ELR (cell line): ENCODE results near the gene KLC4.
"Not testable (repeated sequence)": the region's sequence is repeated elsewhere in the genome, so short reads cannot be mapped to it uniquely, and the experiment has no call there.

ENCODE experiments used
- DNase-seq: peaks from one replicate; pipeline ENCODE4 v3.0.0-alpha.2; 2015; ENCODE audit warnings: low read depth

Gene KLC4

GRCh38 chr6:43036712-43037111 is 22.7 kb upstream of the KLC4 start:
- no peak for DNase-seq

GRCh38 chr6:43037197-43037596 is 22.2 kb upstream of the KLC4 start:
- no peak for DNase-seq

GRCh38 chr6:43037706-43038105 is 21.7 kb upstream of the KLC4 start:
- no peak for DNase-seq

GRCh38 chr6:43038727-43039126 is 20.7 kb upstream of the KLC4 start:
- DNase-seq, result no peak

GRCh38 chr6:43040542-43041257 is 18.7 kb upstream of the KLC4 start:
- no peak for DNase-seq

DNA sequence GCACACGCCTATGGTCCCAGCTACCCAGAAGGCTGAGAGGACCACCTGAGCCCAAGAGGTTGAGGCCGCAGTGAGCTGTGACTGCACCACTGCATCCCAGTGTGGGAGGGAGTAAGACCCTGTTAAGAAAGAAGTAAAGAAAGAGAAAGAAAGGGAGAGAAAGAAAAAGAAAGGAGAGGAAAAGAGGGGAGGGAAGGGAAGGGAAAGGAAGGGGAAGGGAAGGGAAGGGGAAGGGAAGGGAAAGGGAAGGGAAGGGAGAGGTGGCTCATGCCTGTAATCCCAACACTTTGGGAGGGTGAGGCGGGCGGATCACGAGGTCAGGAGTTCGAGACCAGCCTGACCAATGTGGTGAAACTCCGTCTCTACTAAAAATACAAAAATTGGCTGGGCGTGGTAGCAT is 18.0 kb upstream of the KLC4 start:
- not testable (repeated sequence) for DNase-seq

- no peak for DNase-seq
Observed at GRCh38 chr6:43043310-43043709, 16.1 kb upstream of the KLC4 start.

DNA sequence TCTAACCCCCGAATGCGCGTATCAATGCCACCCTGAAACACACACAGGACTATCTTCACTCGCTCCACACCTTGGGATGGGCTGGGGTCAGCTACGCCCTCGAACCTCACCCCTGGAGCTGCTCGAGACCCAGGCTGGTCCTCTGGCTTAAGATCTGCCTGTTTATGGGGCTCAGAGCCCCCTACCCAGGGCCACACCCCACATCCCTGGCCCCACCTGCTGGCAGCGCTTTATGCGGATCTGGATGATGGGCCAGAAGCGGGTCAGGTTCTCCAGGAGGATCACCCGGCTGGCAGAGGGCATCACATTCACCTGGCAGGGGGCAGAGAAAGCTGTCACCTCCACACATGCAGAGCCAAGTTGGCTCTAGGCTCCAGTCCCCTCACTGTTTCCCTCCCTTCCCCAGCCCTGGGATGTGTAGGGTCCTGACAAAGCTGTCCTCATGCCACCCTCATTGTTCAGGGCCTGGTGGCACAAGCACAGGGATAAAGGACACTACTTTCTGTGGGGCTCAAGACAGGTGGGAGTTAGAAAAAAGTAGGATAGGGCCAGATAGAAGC is 14.0 kb upstream of the KLC4 start:
- no peak for DNase-seq

DNA sequence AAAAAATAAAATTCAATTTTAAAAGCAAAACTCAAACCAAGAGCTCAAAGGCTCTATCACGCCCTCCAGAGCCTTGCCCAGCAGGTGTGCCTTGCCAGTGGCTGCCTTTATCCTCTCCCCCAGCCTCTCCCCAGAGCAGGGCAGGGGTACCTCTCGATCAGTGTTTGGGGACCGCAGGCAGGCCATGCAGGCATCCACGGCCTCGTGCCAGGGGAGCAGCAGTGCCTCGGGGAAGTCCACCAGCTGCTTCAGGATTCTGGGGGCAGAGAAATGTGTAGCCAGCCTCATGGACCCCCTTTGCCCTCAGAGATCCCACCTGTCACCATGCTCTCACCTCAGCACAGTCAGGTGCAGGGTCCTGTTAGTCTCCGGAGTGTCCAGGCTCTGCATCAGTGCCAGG is 11.4 kb upstream of the KLC4 start:
- no peak for DNase-seq

GRCh38 chr6:43050981-43051380 is 8.4 kb upstream of the KLC4 start:
- DNase-seq, result no peak

GRCh38 chr6:43052225-43052841 is 7.1 kb upstream of the KLC4 start:
- no peak for DNase-seq

DNA sequence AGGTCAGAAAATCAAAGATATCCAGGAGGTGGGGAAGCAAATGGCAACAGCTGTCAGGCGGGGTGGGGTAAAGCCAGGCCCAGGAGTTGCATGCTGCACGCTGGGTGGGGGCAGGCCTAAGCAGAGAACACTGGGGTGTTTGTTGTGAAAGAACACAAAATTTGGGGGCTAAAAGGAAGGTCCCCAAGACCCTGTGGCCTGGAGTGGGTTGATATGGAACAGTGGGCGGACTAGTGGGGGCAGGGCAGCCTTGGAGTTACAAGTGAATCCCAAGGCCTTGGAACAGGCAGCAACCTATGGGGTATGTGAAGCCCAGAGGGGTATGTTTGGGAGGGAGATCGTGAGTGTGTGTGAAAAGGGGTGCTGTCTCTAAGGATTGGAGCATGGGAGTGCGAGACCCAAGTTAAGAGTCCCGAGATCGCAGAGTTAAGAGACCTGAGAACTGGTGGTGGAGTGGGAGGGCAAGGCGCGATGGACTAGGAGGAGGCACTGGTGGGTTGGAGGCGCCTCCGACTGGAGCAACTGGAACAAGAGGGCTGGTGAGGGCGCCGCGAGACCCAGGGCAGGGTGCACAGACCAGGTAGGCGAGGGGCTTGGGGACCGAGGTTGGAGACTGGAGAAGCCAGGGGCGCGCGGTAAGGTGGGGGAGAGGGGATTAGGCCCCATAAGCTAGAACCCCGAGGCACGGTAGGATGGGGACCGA is 6.4 kb upstream of the KLC4 start:
- peak; percentile 49 for DNase-seq

- DNase-seq, result peak; percentile 98
Observed at GRCh38 chr6:43053545-43054205, 5.8 kb upstream of the KLC4 start, which contains the start of gene CUL7. TSS of gene CUL7 (minus strand) at chr6:43053851. CDS start at chr6:43052788, 1,063 bp downstream.

- DNase-seq, result no peak
Observed at GRCh38 chr6:43054206-43054943, 5.1 kb upstream of the KLC4 start.

DNA sequence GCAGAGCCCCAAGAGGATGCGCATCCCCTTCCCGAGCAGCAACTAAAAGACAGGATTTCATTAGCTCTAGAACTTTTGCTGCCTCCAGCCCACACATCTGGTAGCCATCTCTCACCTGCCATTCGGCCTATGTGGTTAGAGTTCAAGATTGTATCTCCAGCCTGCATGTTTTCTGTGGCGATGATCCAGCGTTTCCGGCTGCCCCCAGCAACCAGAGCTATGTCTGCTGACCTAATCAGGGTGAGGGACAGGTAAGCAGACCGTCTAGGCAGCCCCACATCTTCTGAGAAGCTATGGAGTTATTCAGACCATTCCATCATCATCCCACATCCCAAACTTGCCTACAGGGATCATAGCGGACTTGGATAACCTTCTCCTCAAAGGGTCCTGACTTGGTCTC is 3.5 kb upstream of the KLC4 start:
- DNase-seq, result no peak

DNA sequence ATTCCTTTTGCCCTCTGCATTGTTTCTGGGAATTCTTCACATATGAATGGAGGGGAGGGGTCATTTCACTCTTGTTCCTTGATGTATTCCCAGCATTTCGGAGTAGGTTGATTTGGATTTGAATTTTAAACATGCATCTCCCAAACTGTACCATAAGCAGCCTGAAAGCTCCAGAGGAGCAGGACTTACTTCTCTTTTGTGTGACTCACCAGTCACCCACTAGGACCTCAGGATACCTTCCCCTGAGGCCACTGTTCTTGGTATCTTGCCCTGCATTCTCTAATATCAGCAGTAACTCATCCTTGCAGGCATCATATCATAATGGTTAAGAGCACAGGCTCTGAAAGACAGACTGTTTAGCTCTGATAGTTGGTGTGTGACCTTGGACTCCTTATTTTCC is 900 bp upstream of the KLC4 start:
- peak; percentile 51 for DNase-seq

DNA sequence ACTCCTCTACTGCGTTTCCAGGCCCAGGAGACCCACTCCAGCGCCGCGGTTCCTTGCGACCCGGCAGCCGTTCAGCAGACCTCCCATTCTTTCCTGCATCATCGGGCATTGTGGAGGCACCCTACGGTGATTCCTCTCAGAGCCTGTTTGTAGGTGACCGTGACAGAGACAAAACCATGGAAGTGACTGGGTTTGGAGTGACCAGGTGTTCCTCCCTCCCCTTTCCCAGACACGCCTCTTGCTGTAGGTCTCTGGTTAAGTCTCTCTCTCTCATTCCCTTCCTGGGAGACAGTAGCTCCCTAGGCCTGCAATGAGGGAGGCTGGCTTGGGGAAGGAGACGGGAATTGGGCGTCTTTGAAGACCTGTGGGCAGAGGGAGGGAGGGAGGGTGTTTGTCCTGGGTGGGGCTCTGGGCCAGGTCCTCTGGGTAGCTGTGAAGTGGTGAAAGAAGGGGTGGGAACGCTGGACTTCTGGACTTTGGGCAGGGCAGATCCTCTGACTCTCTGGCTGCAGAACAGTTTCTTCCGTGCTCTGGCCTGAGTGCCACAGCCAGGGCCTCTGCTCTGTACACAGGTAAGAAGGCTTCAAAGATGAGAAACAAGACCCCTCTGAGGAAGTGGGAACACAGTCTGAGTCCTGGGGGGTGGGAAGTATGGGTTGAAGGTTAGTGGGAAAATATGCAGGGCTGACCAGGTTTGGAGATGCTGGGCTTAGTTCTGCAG is 763 bp downstream of the KLC4 start:
- DNase-seq, result no peak

GRCh38 chr6:43060755-43061633 is 1.6 kb downstream of the KLC4 start:
- DNase-seq, result no peak

DNA sequence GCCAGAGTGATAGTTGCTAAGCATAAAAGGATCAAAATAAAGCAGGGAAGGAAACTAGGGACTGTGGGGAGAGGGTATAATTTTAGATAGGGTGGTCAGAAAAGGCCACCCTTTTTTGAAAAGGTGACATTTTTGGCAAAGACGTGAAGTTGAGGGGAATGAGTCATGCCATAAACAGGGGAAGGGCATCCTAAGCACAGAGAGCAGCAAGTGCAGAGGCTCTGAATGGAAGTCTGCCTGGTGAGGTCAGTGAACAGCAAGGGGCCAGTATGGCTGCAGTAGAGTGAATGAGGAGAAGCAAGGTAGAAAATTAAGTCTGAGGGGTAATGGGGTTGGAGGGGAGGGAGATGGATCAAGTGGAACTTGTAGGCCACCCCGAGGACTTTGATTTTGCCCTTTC is 2.4 kb downstream of the KLC4 start:
- DNase-seq, result peak; percentile 30

GRCh38 chr6:43062818-43063217 is 3.4 kb downstream of the KLC4 start:
- no peak for DNase-seq
